Stimulated activated memory B cell treated with anti-CD40 and anti-IgM and Interleukin-4, amounts not matched to agents 10 μg/mL and 1 μg/mL and 100 μg/mL, for 72 hours (primary cell): ENCODE data around the gene ZNF282.

Experiments used
- ATAC-seq: fragments of 150-1000 bp; cut with Tn5 transposase; 2 replicates; pipeline ENCODE4 v1.10.0; 2021
- H3K27ac Mint-ChIP-seq: one replicate; pipeline ENCODE4 v1.8.0; 2022; ENCODE audit warnings: mild to moderate bottlenecking, mixed read lengths
- H3K27me3 Mint-ChIP-seq: one replicate; pipeline ENCODE4 v1.8.0; 2022; ENCODE audit warnings: mixed read lengths
- H3K36me3 Mint-ChIP-seq: one replicate; pipeline ENCODE4 v1.8.0; 2022; ENCODE audit warnings: mixed read lengths
- H3K4me1 Mint-ChIP-seq: one replicate; pipeline ENCODE4 v1.8.0; 2022; ENCODE audit warnings: mixed read lengths
- H3K4me3 Mint-ChIP-seq: one replicate; pipeline ENCODE4 v1.8.0; 2022; ENCODE audit warnings: mild to moderate bottlenecking, moderate library complexity, mixed read lengths
- H3K9me3 Mint-ChIP-seq: one replicate; pipeline ENCODE4 v1.8.0; 2022; ENCODE audit warnings: mixed read lengths

ZNF282 gene

GRCh38 chr7:149195180-149196150 is at the start of gene ZNF282:
Gene ZNF282 (plus strand): TSS chr7:149195546. CDS start chr7:149195590, 44 bp downstream.
- peak; percentile 93 for ATAC-seq
- Mint-ChIP-seq H3K4me1 (peaks cover 30% of the 10 kb centered on the region), H3K4me3 (peak within 1 kb of the TSS; percentile 85), H3K27me3 (no peaks in the 10 kb centered on the region), H3K36me3 (peaks cover 24% of the 10 kb centered on the region), H3K9me3 (no peaks in the 10 kb centered on the region), H3K27ac (peak within 1 kb of the TSS; percentile 90)

GRCh38 chr7:149147072-149147751 is 48.1 kb upstream of the ZNF282 start, which contains the start of gene ZNF398:
Gene ZNF398 (plus strand): TSS chr7:149147453. CDS start chr7:149147743, 290 bp downstream.
- Mint-ChIP-seq H3K27me3 (no peaks in the 10 kb centered on the region), H3K27ac (peak within 1 kb of the TSS; percentile 83), H3K9me3 (no peaks in the 10 kb centered on the region)

GRCh38 chr7:149147752-149148653 is 47.3 kb upstream of the ZNF282 start:
- peaks cover 12% of the 10 kb centered on the region for H3K36me3 Mint-ChIP-seq
- peak; percentile 57 for ATAC-seq
- no peaks in the 10 kb centered on the region for H3K27me3 Mint-ChIP-seq
- H3K4me1 Mint-ChIP-seq: peaks cover 31% of the 10 kb centered on the region
- H3K27ac Mint-ChIP-seq: peak overlapping the region; percentile 83
- H3K9me3 Mint-ChIP-seq: no peaks in the 10 kb centered on the region
- peak overlapping the region; percentile 86 for H3K4me3 Mint-ChIP-seq

More at GRCh38 chr7:149147072-149147751, 48.1 kb upstream of the ZNF282 start, which contains the start of gene ZNF398:
- ATAC-seq: peak; percentile 91
- Mint-ChIP-seq H3K36me3 (peaks cover 12% of the 10 kb centered on the region), H3K4me3 (peak within 1 kb of the TSS; percentile 86), H3K4me1 (peaks cover 31% of the 10 kb centered on the region)

GRCh38 chr7:149150981-149151380 is 44.4 kb upstream of the ZNF282 start:
- ATAC-seq: no peak
- Mint-ChIP-seq H3K9me3 (no peaks in the 10 kb centered on the region), H3K27me3 (no peaks in the 10 kb centered on the region), H3K4me3 (no peak overlapping the region), H3K4me1 (peaks cover 31% of the 10 kb centered on the region), H3K27ac (no peak overlapping the region), H3K36me3 (peaks cover 30% of the 10 kb centered on the region)

GRCh38 chr7:149153346-149153745 is 42.0 kb upstream of the ZNF282 start:
- Mint-ChIP-seq H3K4me3 (no peak overlapping the region), H3K36me3 (peaks cover 52% of the 10 kb centered on the region)

GRCh38 chr7:149154056-149154455 is 41.3 kb upstream of the ZNF282 start:
- Mint-ChIP-seq H3K27ac (no peak overlapping the region), H3K4me3 (no peak overlapping the region), H3K9me3 (no peaks in the 10 kb centered on the region), H3K36me3 (peaks cover 54% of the 10 kb centered on the region), H3K4me1 (peaks cover 31% of the 10 kb centered on the region), H3K27me3 (no peaks in the 10 kb centered on the region)
- ATAC-seq: no peak

More at GRCh38 chr7:149153346-149153745, 42.0 kb upstream of the ZNF282 start:
- Mint-ChIP-seq H3K9me3 (no peaks in the 10 kb centered on the region), H3K27ac (no peak overlapping the region), H3K4me1 (peaks cover 36% of the 10 kb centered on the region), H3K27me3 (no peaks in the 10 kb centered on the region)
- ATAC-seq: no peak

- Mint-ChIP-seq H3K27ac (no peak overlapping the region), H3K9me3 (no peaks in the 10 kb centered on the region), H3K4me1 (peaks cover 27% of the 10 kb centered on the region), H3K36me3 (peaks cover 51% of the 10 kb centered on the region), H3K4me3 (no peak overlapping the region), H3K27me3 (no peaks in the 10 kb centered on the region)
- no peak for ATAC-seq
These were observed 38.4 kb upstream of the ZNF282 start for GRCh38 chr7:149156898-149157297.

- Mint-ChIP-seq H3K4me3 (no peak overlapping the region), H3K27me3 (no peaks in the 10 kb centered on the region), H3K9me3 (no peaks in the 10 kb centered on the region), H3K36me3 (peaks cover 46% of the 10 kb centered on the region), H3K27ac (peak overlapping the region; percentile 49), H3K4me1 (peaks cover 18% of the 10 kb centered on the region)
- ATAC-seq: no peak
These were observed 34.0 kb upstream of the ZNF282 start for GRCh38 chr7:149161241-149161848.

- Mint-ChIP-seq H3K27ac (no peak overlapping the region), H3K4me1 (peaks cover 4% of the 10 kb centered on the region)
- ATAC-seq: no peak
These were observed 29.2 kb upstream of the ZNF282 start for GRCh38 chr7:149166142-149166541.

GRCh38 chr7:149166630-149167352 is 28.6 kb upstream of the ZNF282 start:
- ATAC-seq: no peak
- peaks cover 32% of the 10 kb centered on the region for H3K36me3 Mint-ChIP-seq

More at GRCh38 chr7:149166142-149166541, 29.2 kb upstream of the ZNF282 start:
- Mint-ChIP-seq H3K36me3 (peaks cover 38% of the 10 kb centered on the region), H3K9me3 (no peaks in the 10 kb centered on the region), H3K4me3 (no peak overlapping the region), H3K27me3 (no peaks in the 10 kb centered on the region)

GRCh38 chr7:149171892-149172533 is 23.3 kb upstream of the ZNF282 start:
- Mint-ChIP-seq H3K27ac (no peak overlapping the region), H3K4me3 (no peak overlapping the region), H3K4me1 (no peaks in the 10 kb centered on the region)

More at GRCh38 chr7:149166630-149167352, 28.6 kb upstream of the ZNF282 start:
- H3K27ac Mint-ChIP-seq: no peak overlapping the region
- H3K4me3 Mint-ChIP-seq: no peak overlapping the region
- H3K9me3 Mint-ChIP-seq: no peaks in the 10 kb centered on the region
- no peaks in the 10 kb centered on the region for H3K4me1 Mint-ChIP-seq
- no peaks in the 10 kb centered on the region for H3K27me3 Mint-ChIP-seq

GRCh38 chr7:149172534-149172920 is 22.8 kb upstream of the ZNF282 start:
- no peaks in the 10 kb centered on the region for H3K4me1 Mint-ChIP-seq
- no peak for ATAC-seq
- H3K9me3 Mint-ChIP-seq: no peaks in the 10 kb centered on the region
- H3K27me3 Mint-ChIP-seq: no peaks in the 10 kb centered on the region
- peaks cover 26% of the 10 kb centered on the region for H3K36me3 Mint-ChIP-seq
- no peak overlapping the region for H3K27ac Mint-ChIP-seq
- H3K4me3 Mint-ChIP-seq: no peak overlapping the region

More at GRCh38 chr7:149171892-149172533, 23.3 kb upstream of the ZNF282 start:
- Mint-ChIP-seq H3K27me3 (no peaks in the 10 kb centered on the region), H3K36me3 (peaks cover 20% of the 10 kb centered on the region), H3K9me3 (no peaks in the 10 kb centered on the region)
- ATAC-seq: no peak

- H3K27ac Mint-ChIP-seq: no peak overlapping the region
- H3K4me3 Mint-ChIP-seq: no peak overlapping the region
- ATAC-seq: no peak
- peaks cover 38% of the 10 kb centered on the region for H3K36me3 Mint-ChIP-seq
- no peaks in the 10 kb centered on the region for H3K4me1 Mint-ChIP-seq
- no peaks in the 10 kb centered on the region for H3K9me3 Mint-ChIP-seq
- H3K27me3 Mint-ChIP-seq: no peaks in the 10 kb centered on the region
These were observed 20.2 kb upstream of the ZNF282 start for GRCh38 chr7:149175150-149175549.
